HepG2 (cell line): ENCODE measurements around the gene GATC. TPM values are rescaled to one million over a fixed set of nuclear protein-coding genes. Genes with fewer than 3 reads are reported as not detected.

Source experiments
- ARHGAP35 ChIP-seq: sonication (generic); formaldehyde crosslinking; IDR thresholded peaks from 2 replicates; pipeline ENCODE4 v1.9.0; 2022; ENCODE audit warnings: mild to moderate bottlenecking, inconsistent platforms, moderate library complexity, missing genetic modification reagents, borderline replicate concordance
- ATF7-NPFF ChIP-seq: sonication (generic); formaldehyde crosslinking; IDR thresholded peaks from 2 replicates; pipeline ENCODE4 v1.8.1; 2023; ENCODE audit warnings: mild to moderate bottlenecking, low read depth, missing genetic modification reagents, moderate library complexity
- BATF2 ChIP-seq: sonication (generic); formaldehyde crosslinking; IDR thresholded peaks from 2 replicates; pipeline ENCODE4 v1.8.0; 2022; ENCODE audit warnings: mild to moderate bottlenecking, missing genetic modification reagents, moderate library complexity
- CCAR2 ChIP-seq: fragments of 200-400 bp; formaldehyde crosslinking; optimal IDR thresholded peaks from 2 replicates; pipeline ENCODE3; 2018; ENCODE audit warnings: low read depth, mild to moderate bottlenecking, low read length, moderate library complexity
- DZIP1 ChIP-seq: sonication (generic); formaldehyde crosslinking; IDR thresholded peaks from 2 replicates; pipeline ENCODE4 v1.5.0; 2020; ENCODE audit warnings: mild to moderate bottlenecking, missing genetic modification reagents
- EHMT2 ChIP-seq: fragments of 200-600 bp; sonication (generic); IDR thresholded peaks from 2 replicates; pipeline ENCODE4 v1.7.0; 2017; ENCODE audit warnings: antibody characterized with exemption, low read depth, low read length, borderline replicate concordance
- ELF4 ChIP-seq: sonication (generic); formaldehyde crosslinking; IDR thresholded peaks from 2 replicates; pipeline ENCODE4 v1.5.0; 2020; ENCODE audit warnings: missing genetic modification reagents, mild to moderate bottlenecking, moderate library complexity, borderline replicate concordance
- FOXK1 ChIP-seq: sonication (generic); formaldehyde crosslinking; IDR thresholded peaks from 2 replicates; pipeline ENCODE4 v1.4.0; 2020; ENCODE audit warnings: low read depth, missing genetic modification reagents, borderline replicate concordance
- FOXP1 ChIP-seq, 2 experiments: fragments of 450-650 bp in 1 of 2; IDR thresholded peaks; 2 replicates each; pipeline ENCODE4 v1.6.1; 2017 to 2018; ENCODE audit warnings: antibody characterized with exemption in 1 of 2
- HDAC1 ChIP-seq: sonication (generic); formaldehyde crosslinking; IDR thresholded peaks from 2 replicates; pipeline ENCODE4 v1.5.1; 2020; ENCODE audit warnings: mild to moderate bottlenecking, missing genetic modification reagents
- IRF1 ChIP-seq: sonication (generic); formaldehyde crosslinking; IDR thresholded peaks from 2 replicates; pipeline ENCODE4 v1.4.0; 2020; ENCODE audit warnings: low read depth, mild to moderate bottlenecking, missing genetic modification reagents
- MXD4 ChIP-seq: IDR thresholded peaks from 2 replicates; pipeline ENCODE4 v1.6.1; 2016; ENCODE audit warnings: mild to moderate bottlenecking, missing biosample characterization, missing genetic modification reagents
- NCOA1 ChIP-seq: sonication (generic); formaldehyde crosslinking; IDR thresholded peaks from 2 replicates; pipeline ENCODE4 v1.9.0; 2021; ENCODE audit warnings: missing genetic modification reagents
- SP2 ChIP-seq: sonication (generic); formaldehyde crosslinking; IDR thresholded peaks from 2 replicates; pipeline ENCODE4 v1.5.1; 2020; ENCODE audit warnings: mild to moderate bottlenecking, missing genetic modification reagents
- ZBTB1 ChIP-seq: sonication (generic); formaldehyde crosslinking; IDR thresholded peaks from 2 replicates; pipeline ENCODE4 v1.4.0; 2020; ENCODE audit warnings: missing genetic modification reagents, borderline replicate concordance
- ZBTB14 ChIP-seq: sonication (generic); formaldehyde crosslinking; IDR thresholded peaks from 2 replicates; pipeline ENCODE4 v1.4.0; 2020; ENCODE audit warnings: missing genetic modification reagents
- ZC3H13 ChIP-seq: sonication (generic); formaldehyde crosslinking; IDR thresholded peaks from 2 replicates; pipeline ENCODE4 v1.8.1; 2023; ENCODE audit warnings: mild to moderate bottlenecking, missing genetic modification reagents, moderate library complexity
- ZFX ChIP-seq: sonication (generic); formaldehyde crosslinking; IDR thresholded peaks from 2 replicates; pipeline ENCODE4 v1.4.0; 2020; ENCODE audit warnings: mild to moderate bottlenecking, low read depth, missing genetic modification reagents, moderate library complexity
- ZNF205 ChIP-seq: IDR thresholded peaks from 2 replicates; pipeline ENCODE4 v1.6.1; 2018; ENCODE audit warnings: missing biosample characterization, missing genetic modification reagents
- ZNF251 ChIP-seq: sonication (generic); formaldehyde crosslinking; IDR thresholded peaks from 2 replicates; pipeline ENCODE4 v1.9.0; 2021; ENCODE audit warnings: mild to moderate bottlenecking, missing genetic modification reagents
- ZNF282 ChIP-seq: fragments of 450-650 bp; IDR thresholded peaks from 2 replicates; pipeline ENCODE4 v1.6.1; 2018; ENCODE audit not compliant: partially characterized antibody
- ZNF724P ChIP-seq: sonication (generic); formaldehyde crosslinking; IDR thresholded peaks from 2 replicates; pipeline ENCODE4 v1.8.0; 2022; ENCODE audit warnings: missing genetic modification reagents, borderline replicate concordance
- ZNF777 ChIP-seq: sonication (generic); formaldehyde crosslinking; IDR thresholded peaks from 2 replicates; pipeline ENCODE4 v1.4.0; 2020; ENCODE audit warnings: missing genetic modification reagents
- ZNF883 ChIP-seq: sonication (generic); formaldehyde crosslinking; IDR thresholded peaks from 2 replicates; pipeline ENCODE4 v1.5.1; 2020; ENCODE audit warnings: mild to moderate bottlenecking, missing genetic modification reagents; ENCODE audit errors: not compliant biosample characterization
- polyA plus RNA-seq, 8 experiments: library from polyadenylated mRNA; depleted of rRNA in 3 of 8; stranded (reverse) in 7 of 8; unstranded in 1 of 8; fragments of >200 nt; fragmentation: Illumina TruSeq in 4 of 8; extraction: Trizol in 4 of 8; gene quantifications; 2 replicates each; pipeline versions ENCODE4 v1.2.1 to v1.2.3, GENCODE V29; 2011 to 2016; ENCODE audit warnings: low read depth in 4 of 8, missing spikeins in 1 of 8, mixed read lengths in 1 of 8; ENCODE audit not compliant: insufficient read depth in 1 of 8
- total RNA-seq, 5 experiments: library from RNA; depleted of rRNA; stranded (reverse); fragments of >200 nt; fragmentation: Illumina TruSeq; extraction: Trizol; gene quantifications; 2 replicates each; pipeline ENCODE4 v1.2.3, GENCODE V29; 2016; ENCODE audit warnings: low read depth in 1 of 5

Gene GATC
- total and polyA plus RNA-seq, 2 of the 13 experiments (the other 11 are each of a cell fraction or from before 2014, with no cell fraction given), result 17.7 to 29.7 TPM

- TF ChIP-seq ELF4 (CRISPR knock-in tag), result no peak
- no peak for TF ChIP-seq EHMT2
- TF ChIP-seq FOXP1 (IDR thresholded peaks at IDR 0.05), result no peak
- TF ChIP-seq FOXP1 (CRISPR knock-in tag; IDR thresholded peaks at IDR 0.05), result peak; percentile 35; the same call in 1 of the 2 replicates
- TF ChIP-seq ATF7-NPFF (CRISPR knock-in tag), result no peak; the same call in 1 of the 2 replicates
- peak; percentile 98 for TF ChIP-seq ZFX (CRISPR knock-in tag)
- 0 out of 2 replicates have a peak, but pooled peaks have one; percentile 83 for TF ChIP-seq ZNF251
- TF ChIP-seq DZIP1 (CRISPR knock-in tag), result no peak
- peak; percentile 78 for TF ChIP-seq ZNF205
- peak; percentile 68 for TF ChIP-seq ZC3H13 (CRISPR knock-in tag)
- no peak for TF ChIP-seq ZBTB1 (CRISPR knock-in tag)
- TF ChIP-seq ZNF282, result no peak
- TF ChIP-seq HDAC1, result peak; percentile 100
- no peak for TF ChIP-seq ZBTB14
- TF ChIP-seq NCOA1 (CRISPR knock-in tag), result no peak; the same call in 1 of the 2 replicates
- TF ChIP-seq ZNF724P (CRISPR knock-in tag), result no peak
- TF ChIP-seq SP2 (CRISPR knock-in tag), result no peak; the same call in 1 of the 2 replicates
- TF ChIP-seq BATF2 (CRISPR knock-in tag), result peak; percentile 33; the same call in 1 of the 2 replicates
- TF ChIP-seq FOXK1 (CRISPR knock-in tag), result peak; percentile 96
- TF ChIP-seq CCAR2, result no peak
- TF ChIP-seq ARHGAP35, result peak; percentile 58; the same call in 1 of the 2 replicates
- TF ChIP-seq ZNF777, result no peak; the same call in 1 of the 2 replicates
- peak; percentile 98 for TF ChIP-seq MXD4
- peak; percentile 96 for TF ChIP-seq ZNF883 (CRISPR knock-in tag)
- TF ChIP-seq IRF1 (CRISPR knock-in tag), result no peak
These were observed at the start of gene GATC, which contains the start of gene TRIAP1 (continued) for GRCh38 chr12:120445911-120446843.
